Stimulated activated CD8-positive, alpha-beta memory T cell treated with anti-CD3 and anti-CD28 coated beads, Interleukin-4, amount 100 ng/mL, for 4 hours (primary cell): Measurements from ENCODE around the gene ADH5.
"Not testable (repeated sequence)": the region's sequence is repeated elsewhere in the genome, so short reads cannot be mapped to it uniquely, and the experiment has no call there.

Experiments used
- DNase-seq, 2 donors: peaks; one replicate each; pipeline ENCODE4 v3.0.0-alpha.2; 2020; ENCODE audit warnings: low read depth in 2 of 2, low spot score in 1 of 2

The ADH5 gene

GRCh38 chr4:99088023-99088449 is 552 bp downstream of the ADH5 start:
- DNase-seq: no peak

GRCh38 chr4:99084595-99084994 is 4.0 kb downstream of the ADH5 start:
- DNase-seq: no peak

- no peak for DNase-seq
Observed at GRCh38 chr4:99082192-99082591, 6.4 kb downstream of the ADH5 start.

- DNase-seq: not testable (repeated sequence)
Observed at GRCh38 chr4:99080869-99081268, 7.7 kb downstream of the ADH5 start.

- DNase-seq: no peak
Observed at GRCh38 chr4:99079625-99080295, 8.8 kb downstream of the ADH5 start.

GRCh38 chr4:99078931-99079624 is 9.5 kb downstream of the ADH5 start:
- no peak for DNase-seq

- DNase-seq: no peak
Observed at GRCh38 chr4:99078336-99078735, 10.3 kb downstream of the ADH5 start.

GRCh38 chr4:99077177-99077576 is 11.4 kb downstream of the ADH5 start:
- DNase-seq: no peak

GRCh38 chr4:99076292-99076976 is 12.2 kb downstream of the ADH5 start:
- DNase-seq: no peak

GRCh38 chr4:99074816-99075215 is 13.8 kb downstream of the ADH5 start:
- DNase-seq: no peak

GRCh38 chr4:99071159-99071558 is 17.4 kb downstream of the ADH5 start:
- no peak for DNase-seq

- DNase-seq: no peak
Observed at GRCh38 chr4:99067617-99068016, 21.0 kb downstream of the ADH5 start.

GRCh38 chr4:99065521-99065920 is 23.1 kb downstream of the ADH5 start:
- not testable (repeated sequence) for DNase-seq

- DNase-seq: no peak
Observed at GRCh38 chr4:99062120-99062519, 26.5 kb downstream of the ADH5 start.

- no peak for DNase-seq
Observed at GRCh38 chr4:99061048-99061700, 27.4 kb downstream of the ADH5 start.

- no peak for DNase-seq
Observed at GRCh38 chr4:99059550-99059949, 29.0 kb downstream of the ADH5 start.

- DNase-seq: no peak
Observed at GRCh38 chr4:99058228-99058627, 30.4 kb downstream of the ADH5 start.

GRCh38 chr4:99054428-99054994 is 34.1 kb downstream of the ADH5 start:
- no peak for DNase-seq

- DNase-seq: no peak
Observed at GRCh38 chr4:99052902-99053301, 35.7 kb downstream of the ADH5 start.

- DNase-seq: no peak
Observed at GRCh38 chr4:99047710-99048109, 40.9 kb downstream of the ADH5 start.

- no peak for DNase-seq
Observed at GRCh38 chr4:99043346-99043745, 45.2 kb downstream of the ADH5 start.
